HepG2 (cell line): ENCODE data around the gene RFXAP. TPM values are rescaled to one million over a fixed set of nuclear protein-coding genes. Genes with fewer than 3 reads are reported as not detected.

Source experiments
- AGO2 ChIP-seq: fragments of 200-400 bp; formaldehyde crosslinking; optimal IDR thresholded peaks from 2 replicates; pipeline ENCODE3; 2017; ENCODE audit warnings: mild to moderate bottlenecking, low read depth, low read length, moderate library complexity
- ATF6 ChIP-seq: sonication (generic); formaldehyde crosslinking; conservative IDR thresholded peaks from 2 replicates; pipeline ENCODE4 v1.4.0; 2020; ENCODE audit warnings: missing genetic modification reagents
- EHMT2 ChIP-seq: fragments of 200-600 bp; sonication (generic); IDR thresholded peaks from 2 replicates; pipeline ENCODE4 v1.7.0; 2017; ENCODE audit warnings: antibody characterized with exemption, low read depth, low read length, borderline replicate concordance
- EZH2 ChIP-seq: conservative IDR thresholded peaks from 2 replicates; pipeline ENCODE4 v1.6.1; 2012; ENCODE audit warnings: mild to moderate bottlenecking, low read depth, low read length, moderate library complexity
- FLYWCH1 ChIP-seq: sonication (generic); formaldehyde crosslinking; IDR thresholded peaks from 2 replicates; pipeline ENCODE4 v1.8.1; 2023; ENCODE audit warnings: mild to moderate bottlenecking, missing genetic modification reagents
- FOXJ3 ChIP-seq: sonication (generic); formaldehyde crosslinking; IDR thresholded peaks from 2 replicates; pipeline ENCODE4 v1.4.0; 2020; ENCODE audit warnings: missing genetic modification reagents, mild to moderate bottlenecking, borderline replicate concordance
- GATA4 ChIP-seq: sonication (generic); IDR thresholded peaks from 2 replicates; pipeline ENCODE4 v1.6.1; 2016; ENCODE audit warnings: antibody characterized with exemption, low read depth, borderline replicate concordance
- GFI1 ChIP-seq: sonication (generic); formaldehyde crosslinking; IDR thresholded peaks from 2 replicates; pipeline ENCODE4 v1.5.0; 2020; ENCODE audit warnings: missing genetic modification reagents, mild to moderate bottlenecking, borderline replicate concordance
- HCFC1 ChIP-seq: fragments of 150-350 bp; IDR thresholded peaks from 2 replicates; pipeline ENCODE4 v1.6.1; 2014; ENCODE audit warnings: low read depth, low read length
- HDAC2 ChIP-seq: sonication (generic); formaldehyde crosslinking; IDR thresholded peaks from 2 replicates; pipeline ENCODE4 v1.4.0; 2020; ENCODE audit warnings: missing genetic modification reagents
- IRF2 ChIP-seq: IDR thresholded peaks from 2 replicates; pipeline ENCODE4 v1.6.1; 2018; ENCODE audit warnings: missing genetic modification reagents, missing compliant biosample characterization
- KDM5B ChIP-seq: sonication (generic); formaldehyde crosslinking; IDR thresholded peaks from 2 replicates; pipeline ENCODE4 v1.4.0; 2020; ENCODE audit warnings: missing genetic modification reagents, mild to moderate bottlenecking, borderline replicate concordance
- NKX3-1 ChIP-seq: sonication (generic); formaldehyde crosslinking; IDR thresholded peaks from 2 replicates; pipeline ENCODE4 v1.5.0; 2020; ENCODE audit warnings: missing genetic modification reagents
- POLR2AphosphoS5 ChIP-seq: IDR thresholded peaks from 2 replicates; pipeline ENCODE4 v1.6.1; 2012; ENCODE audit warnings: low read depth, low read length
- PRDM4 ChIP-seq: sonication (generic); formaldehyde crosslinking; IDR thresholded peaks from 2 replicates; pipeline ENCODE4 v1.9.0; 2021; ENCODE audit warnings: missing genetic modification reagents, borderline replicate concordance
- RARG ChIP-seq: sonication (generic); formaldehyde crosslinking; IDR thresholded peaks from 2 replicates; pipeline ENCODE4 v1.4.0; 2020; ENCODE audit warnings: low read depth, mild to moderate bottlenecking, missing genetic modification reagents
- TFDP2 ChIP-seq: sonication (generic); formaldehyde crosslinking; IDR thresholded peaks from 2 replicates; pipeline ENCODE4 v1.4.0; 2020; ENCODE audit warnings: missing genetic modification reagents
- WIZ ChIP-seq: sonication (generic); formaldehyde crosslinking; IDR thresholded peaks from 2 replicates; pipeline ENCODE4 v1.5.1; 2020; ENCODE audit warnings: mild to moderate bottlenecking, missing genetic modification reagents
- ZBTB44 ChIP-seq: sonication (generic); formaldehyde crosslinking; IDR thresholded peaks from 2 replicates; pipeline ENCODE4 v1.4.0; 2020; ENCODE audit warnings: missing genetic modification reagents
- ZNF552 ChIP-seq: sonication (generic); formaldehyde crosslinking; IDR thresholded peaks from 2 replicates; pipeline ENCODE4 v1.9.0; 2022; ENCODE audit warnings: missing genetic modification reagents, mild to moderate bottlenecking, borderline replicate concordance
- ZNF558 ChIP-seq: sonication (generic); formaldehyde crosslinking; IDR thresholded peaks from 2 replicates; pipeline ENCODE4 v1.9.0; 2022; ENCODE audit warnings: mild to moderate bottlenecking, missing genetic modification reagents, borderline replicate concordance
- ZNF678 ChIP-seq: sonication (generic); formaldehyde crosslinking; IDR thresholded peaks from 2 replicates; pipeline ENCODE4 v1.4.0; 2020; ENCODE audit warnings: mild to moderate bottlenecking, missing genetic modification reagents
- ZNF772 ChIP-seq: sonication (generic); formaldehyde crosslinking; IDR thresholded peaks from 2 replicates; pipeline ENCODE4 v1.5.0; 2020; ENCODE audit warnings: mild to moderate bottlenecking, missing genetic modification reagents
- polyA plus RNA-seq, 8 experiments: library from polyadenylated mRNA; depleted of rRNA in 3 of 8; stranded (reverse) in 7 of 8; unstranded in 1 of 8; fragments of >200 nt; fragmentation: Illumina TruSeq in 4 of 8; extraction: Trizol in 4 of 8; gene quantifications; 2 replicates each; pipeline versions ENCODE4 v1.2.1 to v1.2.3, GENCODE V29; 2011 to 2016; ENCODE audit warnings: low read depth in 4 of 8, missing spikeins in 1 of 8, mixed read lengths in 1 of 8; ENCODE audit not compliant: insufficient read depth in 1 of 8
- total RNA-seq, 5 experiments: library from RNA; depleted of rRNA; stranded (reverse); fragments of >200 nt; fragmentation: Illumina TruSeq; extraction: Trizol; gene quantifications; 2 replicates each; pipeline ENCODE4 v1.2.3, GENCODE V29; 2016; ENCODE audit warnings: low read depth in 1 of 5

Gene RFXAP
- total and polyA plus RNA-seq, 2 of the 13 experiments (the other 11 are each of a cell fraction or from before 2014, with no cell fraction given) = 1.8 to 7.9 TPM

- no peak for TF ChIP-seq EHMT2
- no peak for TF ChIP-seq ZNF558 (CRISPR knock-in tag)
- TF ChIP-seq GFI1 = no peak; the same call in 1 of the 2 replicates
- TF ChIP-seq FLYWCH1 = no peak
- TF ChIP-seq EZH2 = no peak
- no peak for TF ChIP-seq RARG (CRISPR knock-in tag)
- no peak for TF ChIP-seq WIZ
- TF ChIP-seq NKX3-1 = no peak
- TF ChIP-seq TFDP2 (CRISPR knock-in tag) = peak; percentile 60; the same call in 1 of the 2 replicates
- TF ChIP-seq IRF2 (CRISPR knock-in tag) = no peak
- peak; percentile 76 for TF ChIP-seq POLR2AphosphoS5
- TF ChIP-seq ATF6 (CRISPR knock-in tag) = no peak
- 0 out of 2 replicates have a peak, but pooled peaks have one; percentile 11 for TF ChIP-seq HDAC2
- TF ChIP-seq PRDM4 (CRISPR knock-in tag) = no peak
- no peak for TF ChIP-seq ZNF678 (CRISPR knock-in tag)
- TF ChIP-seq FOXJ3 (CRISPR knock-in tag) = no peak
- TF ChIP-seq GATA4 = peak; percentile 32; the same call in 1 of the 2 replicates
- no peak for TF ChIP-seq ZBTB44 (CRISPR knock-in tag)
- no peak for TF ChIP-seq HCFC1
- no peak; the same call in 1 of the 2 replicates for TF ChIP-seq ZNF772 (CRISPR knock-in tag)
- TF ChIP-seq ZNF552 (CRISPR knock-in tag) = no peak
- peak; percentile 61; the same call in 1 of the 2 replicates for TF ChIP-seq KDM5B (CRISPR knock-in tag)
- peak; percentile 55 for TF ChIP-seq AGO2
Measured at GRCh38 chr13:36818804-36819738, at the start of gene RFXAP (continued).
